ENCODE results near the gene LMOD1.
"Not testable (repeated sequence)": the region's sequence is repeated elsewhere in the genome, so short reads cannot be mapped to it uniquely, and the experiment has no call there.

LMOD1 gene

GRCh38 chr1:201942129-201942495 lies 4.2 kb downstream of the LMOD1 start:
- Histone ChIP-seq H3K9me3 (ENCODE audit: insufficient read depth, low read length) (no peaks in the 10 kb centered on the region), H3K4me2 (ENCODE audit: low read length) (no peak overlapping the region), H3K27me3 (ENCODE audit: low read depth, low read length) (peaks cover 18% of the 10 kb centered on the region), H4K20me1 (ENCODE audit: insufficient read depth, low read length) (no peaks in the 10 kb centered on the region), H3K79me2 (ENCODE audit: low read length) (no peaks in the 10 kb centered on the region), H2AFZ (ENCODE audit: low read depth, low read length) (no peak overlapping the region), H3K4me1 (ENCODE audit: low read length) (no peaks in the 10 kb centered on the region), H3K4me3 (ENCODE audit: low read length) (no peak overlapping the region), H3K9ac (ENCODE audit: low read length) (no peak overlapping the region), H3K27ac (ENCODE audit: low read length) (no peak overlapping the region), H3K36me3 (replicated peaks; ENCODE audit: low read depth, low read length) (no peaks in the 10 kb centered on the region)
- TF ChIP-seq, protein P1, sequence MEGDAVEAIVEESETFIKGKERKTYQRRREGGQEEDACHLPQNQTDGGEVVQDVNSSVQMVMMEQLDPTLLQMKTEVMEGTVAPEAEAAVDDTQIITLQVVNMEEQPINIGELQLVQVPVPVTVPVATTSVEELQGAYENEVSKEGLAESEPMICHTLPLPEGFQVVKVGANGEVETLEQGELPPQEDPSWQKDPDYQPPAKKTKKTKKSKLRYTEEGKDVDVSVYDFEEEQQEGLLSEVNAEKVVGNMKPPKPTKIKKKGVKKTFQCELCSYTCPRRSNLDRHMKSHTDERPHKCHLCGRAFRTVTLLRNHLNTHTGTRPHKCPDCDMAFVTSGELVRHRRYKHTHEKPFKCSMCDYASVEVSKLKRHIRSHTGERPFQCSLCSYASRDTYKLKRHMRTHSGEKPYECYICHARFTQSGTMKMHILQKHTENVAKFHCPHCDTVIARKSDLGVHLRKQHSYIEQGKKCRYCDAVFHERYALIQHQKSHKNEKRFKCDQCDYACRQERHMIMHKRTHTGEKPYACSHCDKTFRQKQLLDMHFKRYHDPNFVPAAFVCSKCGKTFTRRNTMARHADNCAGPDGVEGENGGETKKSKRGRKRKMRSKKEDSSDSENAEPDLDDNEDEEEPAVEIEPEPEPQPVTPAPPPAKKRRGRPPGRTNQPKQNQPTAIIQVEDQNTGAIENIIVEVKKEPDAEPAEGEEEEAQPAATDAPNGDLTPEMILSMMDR (IDR thresholded peaks at IDR 0.05; ENCODE audit: low read depth, low read length), result no peak
- no peak for TF ChIP-seq EZH2phosphoT487 (IDR thresholded peaks at IDR 0.05; ENCODE audit: low read depth)

DNA sequence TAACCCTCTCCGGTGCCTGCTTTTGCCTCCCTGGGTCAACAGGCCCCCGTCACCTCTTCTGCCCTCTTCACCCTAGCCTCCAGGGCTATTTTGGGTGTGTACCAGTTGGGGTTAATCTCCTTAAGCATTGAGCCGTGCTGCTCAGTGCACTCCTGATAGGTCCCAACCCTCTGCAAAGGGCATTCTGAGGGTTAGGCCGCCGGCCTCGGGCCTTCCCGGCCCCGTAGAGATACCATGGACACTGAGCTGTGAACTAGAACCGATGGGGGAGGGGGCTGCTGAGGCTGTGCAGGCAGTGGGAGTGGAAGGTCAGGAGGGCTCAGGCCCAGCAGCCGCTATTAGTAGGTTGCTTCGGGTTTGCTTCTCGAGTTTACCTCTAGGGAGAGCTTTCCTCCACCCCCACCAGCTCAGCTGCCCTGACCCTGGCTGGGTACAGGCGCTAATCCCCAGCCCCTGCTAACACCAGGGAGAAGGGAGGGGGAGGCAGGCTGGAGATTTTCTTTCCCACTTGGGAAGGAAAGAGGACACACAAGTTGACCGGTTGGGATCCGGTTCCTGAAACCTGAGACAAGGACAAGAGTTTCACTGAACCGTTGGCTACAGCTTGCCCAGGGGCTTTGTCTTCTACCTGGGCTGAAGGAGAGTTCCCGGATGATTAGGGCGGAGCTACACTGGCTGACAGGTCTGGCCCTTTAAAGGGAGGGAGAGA lies 4.8 kb downstream of the LMOD1 start:
- Histone ChIP-seq H4K20me1 (ENCODE audit: insufficient read depth, low read length) (no peaks in the 10 kb centered on the region), H3K4me2 (ENCODE audit: low read length) (no peak overlapping the region), H3K27ac (ENCODE audit: low read length) (no peak overlapping the region), H3K79me2 (ENCODE audit: low read length) (no peaks in the 10 kb centered on the region), H3K4me1 (ENCODE audit: low read length) (no peaks in the 10 kb centered on the region), H2AFZ (ENCODE audit: low read depth, low read length) (no peak overlapping the region), H3K4me3 (ENCODE audit: low read length) (no peak overlapping the region), H3K27me3 (ENCODE audit: low read depth, low read length) (peaks cover 13% of the 10 kb centered on the region), H3K9ac (ENCODE audit: low read length) (no peak overlapping the region), H3K36me3 (replicated peaks; ENCODE audit: low read depth, low read length) (no peaks in the 10 kb centered on the region), H3K9me3 (ENCODE audit: insufficient read depth, low read length) (no peaks in the 10 kb centered on the region)
- no peak for TF ChIP-seq EZH2phosphoT487 (IDR thresholded peaks at IDR 0.05; ENCODE audit: low read depth)
- TF ChIP-seq, protein P1 (IDR thresholded peaks at IDR 0.05; ENCODE audit: low read depth, low read length), result no peak

DNA sequence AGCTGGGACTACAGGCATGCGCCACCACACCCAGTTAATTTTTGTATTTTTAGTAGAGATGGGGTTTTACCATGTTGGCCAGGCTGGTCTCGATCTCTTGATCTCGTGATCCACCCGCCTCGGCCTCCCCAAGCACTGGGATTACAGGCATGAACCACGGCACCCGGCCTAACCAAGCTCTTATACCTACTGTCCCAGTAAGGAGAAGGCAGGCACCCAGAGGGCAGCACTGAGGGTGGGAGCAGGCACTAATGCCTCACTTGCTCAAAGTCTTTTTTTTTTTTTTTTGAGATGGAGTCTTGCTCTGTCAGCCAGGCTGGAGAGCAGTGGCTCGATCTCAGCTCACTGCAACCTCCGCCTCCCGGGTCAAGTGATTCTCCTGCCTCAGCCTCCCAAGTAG lies 6.0 kb downstream of the LMOD1 start:
- H3K9me3 ChIP-seq (ENCODE audit: insufficient read depth, low read length); H4K20me1 ChIP-seq (ENCODE audit: insufficient read depth, low read length); H3K36me3 ChIP-seq (replicated peaks; ENCODE audit: low read depth, low read length); H2AFZ ChIP-seq (ENCODE audit: low read depth, low read length); H3K79me2 ChIP-seq (ENCODE audit: low read length); H3K4me3 ChIP-seq (ENCODE audit: low read length); H3K27me3 ChIP-seq (ENCODE audit: low read depth, low read length); H3K9ac ChIP-seq (ENCODE audit: low read length); H3K27ac ChIP-seq (ENCODE audit: low read length); H3K4me1 ChIP-seq (ENCODE audit: low read length); H3K4me2 ChIP-seq (ENCODE audit: low read length): not testable (repeated sequence)

DNA sequence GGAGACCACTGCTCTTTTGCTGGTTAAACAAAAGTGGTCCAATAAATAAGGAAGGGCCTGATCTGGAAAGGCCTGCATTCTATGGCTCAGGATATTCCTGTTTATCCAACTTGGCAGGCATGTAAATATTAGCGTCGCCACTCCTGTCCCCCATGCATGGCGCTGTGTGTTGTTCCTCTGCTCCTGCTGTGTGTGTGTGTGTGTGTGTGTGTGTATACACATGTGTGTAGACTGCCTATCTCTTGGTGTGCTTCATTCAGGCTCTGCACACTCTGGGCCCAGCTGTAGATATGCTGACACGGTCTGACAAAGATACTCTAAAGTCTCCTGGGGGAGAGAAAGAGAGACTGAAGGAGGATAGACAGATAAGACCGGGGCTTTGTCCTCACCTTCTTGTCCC lies 6.8 kb downstream of the LMOD1 start:
- Histone ChIP-seq H3K27me3 (ENCODE audit: low read depth, low read length) (peaks cover 5% of the 10 kb centered on the region), H2AFZ (ENCODE audit: low read depth, low read length) (no peak overlapping the region), H4K20me1 (ENCODE audit: insufficient read depth, low read length) (no peaks in the 10 kb centered on the region), H3K4me2 (ENCODE audit: low read length) (no peak overlapping the region), H3K79me2 (ENCODE audit: low read length) (no peaks in the 10 kb centered on the region), H3K9me3 (ENCODE audit: insufficient read depth, low read length) (no peaks in the 10 kb centered on the region), H3K27ac (ENCODE audit: low read length) (no peak overlapping the region), H3K9ac (ENCODE audit: low read length) (no peak overlapping the region), H3K36me3 (replicated peaks; ENCODE audit: low read depth, low read length) (no peaks in the 10 kb centered on the region), H3K4me3 (ENCODE audit: low read length) (no peak overlapping the region), H3K4me1 (ENCODE audit: low read length) (no peaks in the 10 kb centered on the region)
- no peak for TF ChIP-seq EZH2phosphoT487 (IDR thresholded peaks at IDR 0.05; ENCODE audit: low read depth)
- TF ChIP-seq, protein P1 (IDR thresholded peaks at IDR 0.05; ENCODE audit: low read depth, low read length), result no peak
